Renal cortical epithelial cell (primary cell): ENCODE data around the gene PZP. TPM values are rescaled to one million over a fixed set of nuclear protein-coding genes. Genes with fewer than 3 reads are reported as not detected.
"Not testable (repeated sequence)": the region's sequence is repeated elsewhere in the genome, so short reads cannot be mapped to it uniquely, and the experiment has no call there.

Experiments used
- DNase-seq: peaks from one replicate; pipeline ENCODE4 v3.0.0-alpha.2; 2011; ENCODE audit warnings: low read depth
- total RNA-seq: library from RNA; depleted of rRNA; stranded (reverse); fragments of >200 nt; gene quantifications from 2 replicates; pipeline ENCODE4 v1.2.3, GENCODE V29; 2014

The PZP gene
- total RNA-seq, 1 donor from 2014 or later, result not detected

GRCh38 chr12:9184276-9184675, 23.9 kb downstream of the PZP start:
- no peak for DNase-seq

DNA sequence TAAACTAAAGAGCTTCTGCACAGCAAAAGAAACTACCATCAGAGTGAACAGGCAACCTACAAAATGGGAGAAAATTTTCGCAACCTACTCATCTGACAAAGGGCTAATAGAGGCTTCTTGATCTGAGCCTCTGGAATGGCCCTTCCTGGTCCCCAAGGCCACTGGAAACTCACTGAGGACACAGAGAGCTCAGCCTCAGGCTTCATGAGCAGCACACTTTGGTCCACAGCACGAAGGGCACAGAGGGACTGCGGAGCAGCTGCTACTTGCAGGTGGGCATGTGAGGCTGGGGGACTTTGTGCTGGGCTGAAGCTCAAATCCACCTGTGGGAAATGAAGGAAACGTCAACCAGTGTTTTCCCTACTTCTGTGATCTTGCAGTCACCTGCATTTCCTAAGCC, 27.4 kb downstream of the PZP start:
- DNase-seq, result no peak

- DNase-seq, result no peak
Observed at GRCh38 chr12:9179781-9180180, 28.4 kb downstream of the PZP start.

- no peak for DNase-seq
Observed at GRCh38 chr12:9169979-9170634, 38.1 kb downstream of the PZP start.

DNA sequence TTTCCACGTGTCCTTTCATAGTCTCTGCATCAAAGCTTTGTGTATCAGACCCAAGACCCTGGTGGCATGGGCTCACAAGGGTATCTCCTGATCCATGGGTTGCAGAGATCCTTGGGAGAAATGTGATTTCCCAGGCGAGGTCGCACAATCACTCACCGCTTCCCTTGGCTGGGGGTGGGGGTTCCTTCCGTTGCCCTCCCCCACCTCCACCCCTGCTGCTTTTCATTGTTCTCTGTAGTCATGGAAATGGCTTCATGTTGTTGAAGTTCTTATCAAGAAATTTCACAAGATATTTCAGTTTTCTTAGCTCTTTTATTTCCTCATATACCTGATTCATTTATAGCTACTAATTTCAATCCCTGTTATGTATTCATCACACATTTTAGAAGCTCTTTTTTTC, 40.9 kb downstream of the PZP start:
- not testable (repeated sequence) for DNase-seq

- DNase-seq, result no peak
Observed at GRCh38 chr12:9163392-9163791, 44.8 kb downstream of the PZP start.

- DNase-seq, result no peak
Observed at GRCh38 chr12:9156119-9156518, 52.1 kb downstream of the PZP start.

DNA sequence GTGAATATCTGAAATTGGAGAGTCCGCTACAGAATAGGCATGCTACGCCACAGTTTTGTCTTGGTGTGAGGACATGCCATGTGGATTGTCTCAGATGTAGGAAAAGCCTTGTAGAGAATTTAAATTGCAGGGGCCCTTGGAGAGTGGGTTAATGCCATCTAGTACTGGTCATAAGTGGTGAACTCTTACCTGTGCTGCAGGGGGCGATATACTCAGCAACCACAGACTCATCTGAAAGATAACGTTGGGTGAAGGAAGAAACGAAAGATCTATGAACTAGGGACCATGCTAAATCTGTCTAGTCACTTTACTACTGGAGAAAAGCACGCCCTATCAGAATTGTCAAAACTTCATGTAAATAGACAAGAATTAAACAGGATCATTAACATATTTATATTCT, 58.8 kb downstream of the PZP start:
- DNase-seq, result no peak

- no peak for DNase-seq
Observed at GRCh38 chr12:9148926-9149325, 59.3 kb downstream of the PZP start.

DNA sequence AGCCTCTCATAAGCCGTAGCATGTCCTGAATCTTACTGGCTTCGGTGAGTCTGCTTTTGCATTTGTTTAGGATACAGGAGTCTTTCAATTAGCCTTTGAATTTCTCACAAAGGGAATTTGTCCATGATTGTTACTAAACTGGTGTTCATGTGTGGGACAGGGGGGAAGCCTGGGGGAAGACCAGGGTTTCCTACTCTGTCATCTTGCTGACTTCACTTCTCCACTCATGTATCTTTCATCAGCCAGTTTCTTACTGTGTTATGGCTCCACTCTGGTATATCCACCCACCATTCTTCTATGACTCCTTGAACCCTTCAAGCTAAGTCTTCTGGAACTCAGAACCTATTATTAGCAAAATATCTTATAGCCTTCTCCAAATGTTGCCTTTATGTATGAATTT, 60.7 kb downstream of the PZP start:
- DNase-seq, result no peak

- DNase-seq, result no peak
Observed at GRCh38 chr12:9144730-9145106, 63.5 kb downstream of the PZP start.

DNA sequence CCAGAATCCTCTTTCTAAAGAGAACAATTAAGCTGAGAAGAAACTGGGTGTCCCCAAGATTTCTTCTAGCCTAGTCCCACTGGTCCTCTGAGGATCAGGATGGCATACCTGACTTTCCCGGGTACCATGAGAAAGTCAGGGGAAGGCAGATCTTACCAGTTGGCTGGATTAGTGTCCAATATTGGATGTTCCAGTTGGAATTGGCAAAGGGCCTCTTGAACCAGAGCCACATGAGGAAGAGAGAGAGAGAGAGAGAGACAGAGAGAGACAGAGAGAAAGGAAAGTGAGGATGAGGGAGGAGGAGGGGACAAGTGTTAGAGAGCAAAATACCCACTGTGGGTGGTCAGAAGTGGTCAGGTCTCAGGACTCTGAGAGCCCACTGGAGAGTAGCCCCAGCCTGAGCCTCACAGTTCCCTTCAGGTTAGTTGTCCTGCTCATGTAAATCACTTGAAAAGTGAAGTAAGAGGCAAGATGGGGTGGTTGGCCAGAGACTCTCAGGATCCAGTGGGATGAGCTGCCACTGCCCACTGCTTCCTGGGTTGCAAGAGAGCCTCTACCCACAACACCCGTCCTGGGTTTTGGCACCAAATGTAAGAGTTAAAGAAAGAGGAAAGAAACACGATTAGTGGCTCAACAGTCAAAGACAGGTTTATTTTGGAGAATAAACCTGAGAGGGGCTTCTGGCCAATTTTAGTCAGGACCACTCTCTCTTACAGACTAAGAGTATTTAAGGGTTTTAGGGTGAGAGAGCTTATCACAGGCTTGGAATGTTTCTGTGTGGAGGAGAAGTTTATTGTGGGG, 64.1 kb downstream of the PZP start:
- no peak for DNase-seq

- DNase-seq, result no peak
Observed at GRCh38 chr12:9143137-9143536, 65.1 kb downstream of the PZP start.

DNA sequence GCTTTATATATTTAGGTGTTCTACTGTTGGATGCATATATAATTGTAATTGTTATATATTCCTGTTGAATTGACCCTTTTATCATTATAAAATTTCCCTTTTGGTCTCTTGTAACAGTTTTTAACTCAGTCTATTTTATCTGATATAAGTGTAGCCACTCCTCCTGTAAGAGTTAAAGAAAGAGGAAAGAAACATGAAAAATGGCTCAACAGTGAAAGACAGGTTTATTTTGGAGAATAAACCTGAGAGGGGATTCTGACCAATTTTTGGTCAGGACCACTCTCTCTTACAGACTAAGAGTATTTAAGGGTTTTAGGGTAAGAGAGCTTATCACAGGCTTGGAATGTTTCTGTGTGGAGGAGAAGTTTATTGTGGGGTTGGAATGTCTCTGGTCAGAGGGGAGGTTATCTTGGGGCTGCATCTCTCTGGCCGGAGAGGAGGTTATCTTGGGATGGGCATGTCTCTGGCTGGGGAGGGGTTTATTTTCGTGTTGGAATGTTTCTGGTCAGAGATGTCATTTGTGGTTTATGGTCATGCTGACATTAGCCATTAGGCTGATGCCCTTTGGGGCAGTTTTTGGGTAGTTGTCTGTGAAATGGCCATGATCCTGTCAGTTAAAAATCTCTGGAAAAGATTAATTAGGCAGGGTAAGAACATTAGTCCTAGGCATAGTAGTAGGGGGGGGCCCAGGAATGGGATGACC, 68.5 kb downstream of the PZP start:
- not testable (repeated sequence) for DNase-seq

DNA sequence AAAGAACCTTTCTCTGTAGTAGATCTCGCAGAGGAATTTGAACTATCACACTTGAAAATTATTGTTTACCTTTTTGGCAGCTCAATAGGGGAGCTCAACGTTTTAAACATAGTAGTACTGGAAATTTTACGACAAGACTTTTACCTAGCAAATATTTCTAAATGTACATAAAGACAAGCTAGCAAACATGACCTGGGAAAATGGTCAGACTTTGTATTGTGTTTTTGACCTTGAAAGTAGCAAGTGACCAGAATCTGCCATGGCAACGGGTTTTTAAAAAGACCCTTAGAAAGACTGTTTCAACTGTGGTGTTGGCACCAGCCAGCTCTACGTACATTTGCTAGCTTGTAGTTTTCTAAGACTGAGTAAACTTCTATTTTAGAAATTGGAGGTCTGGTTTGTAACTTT, 72.3 kb downstream of the PZP start:
- DNase-seq, result no peak

- DNase-seq, result peak; percentile 2
Observed at GRCh38 chr12:9134981-9135628, 73.1 kb downstream of the PZP start.

DNA sequence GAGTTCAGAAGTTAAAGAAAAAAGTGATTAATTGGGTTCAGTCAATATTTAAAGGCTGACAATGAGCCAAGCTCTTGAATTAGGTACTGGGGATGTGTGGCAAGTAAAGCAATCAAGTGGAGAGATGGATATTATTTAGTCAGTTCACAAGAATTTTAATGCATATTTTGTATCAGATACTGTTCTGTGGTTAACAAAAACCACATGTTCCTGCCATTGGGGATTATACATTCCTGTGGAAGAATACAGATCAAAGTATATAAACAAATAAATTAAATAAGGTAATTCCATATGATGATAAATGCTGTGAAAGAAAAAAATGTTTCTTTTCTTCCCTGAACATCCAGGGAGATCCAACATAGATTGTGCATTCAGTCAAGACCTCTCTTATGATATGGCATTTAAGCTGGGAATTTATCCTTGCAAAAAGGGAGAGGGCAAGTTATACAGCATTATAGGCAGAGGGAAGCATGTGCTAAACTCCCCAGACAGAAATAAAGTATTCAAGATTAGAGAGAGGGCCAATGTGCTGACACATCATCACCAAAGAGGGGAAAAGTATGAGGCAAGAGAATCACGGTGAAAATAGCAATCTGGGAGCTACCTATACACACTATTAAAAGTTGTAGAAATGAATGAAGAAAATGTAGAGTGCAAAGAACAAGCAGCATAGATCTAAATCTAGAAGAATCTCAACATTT, 74.8 kb downstream of the PZP start:
- no peak for DNase-seq

DNA sequence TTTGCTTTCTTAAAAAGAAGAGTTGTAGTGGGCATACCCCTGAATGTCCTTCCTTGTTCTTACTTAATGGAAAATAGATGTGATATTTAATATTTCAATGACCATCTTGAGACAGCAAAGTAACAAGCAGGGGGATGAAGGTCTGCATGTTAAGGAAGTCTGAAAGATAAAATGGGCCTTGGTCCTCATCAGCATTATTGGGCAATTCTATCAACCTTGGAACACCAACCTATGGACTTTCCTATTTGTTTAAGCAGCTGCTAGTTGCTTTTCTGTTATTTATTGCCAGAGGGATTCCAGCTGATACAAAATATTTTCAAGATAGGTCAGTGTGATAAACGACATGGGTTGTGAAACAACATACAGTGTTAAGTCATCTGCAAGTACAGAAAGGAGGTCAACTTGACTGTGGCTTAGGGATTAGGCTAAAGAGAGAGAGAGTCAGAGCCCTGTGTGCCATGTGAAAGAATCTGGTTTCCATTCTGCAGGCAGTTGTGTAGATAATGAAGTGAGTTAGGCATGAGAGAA, 76.1 kb downstream of the PZP start:
- DNase-seq, result peak; percentile 1

- DNase-seq, result no peak
Observed at GRCh38 chr12:9130244-9130643, 78.0 kb downstream of the PZP start.

DNA sequence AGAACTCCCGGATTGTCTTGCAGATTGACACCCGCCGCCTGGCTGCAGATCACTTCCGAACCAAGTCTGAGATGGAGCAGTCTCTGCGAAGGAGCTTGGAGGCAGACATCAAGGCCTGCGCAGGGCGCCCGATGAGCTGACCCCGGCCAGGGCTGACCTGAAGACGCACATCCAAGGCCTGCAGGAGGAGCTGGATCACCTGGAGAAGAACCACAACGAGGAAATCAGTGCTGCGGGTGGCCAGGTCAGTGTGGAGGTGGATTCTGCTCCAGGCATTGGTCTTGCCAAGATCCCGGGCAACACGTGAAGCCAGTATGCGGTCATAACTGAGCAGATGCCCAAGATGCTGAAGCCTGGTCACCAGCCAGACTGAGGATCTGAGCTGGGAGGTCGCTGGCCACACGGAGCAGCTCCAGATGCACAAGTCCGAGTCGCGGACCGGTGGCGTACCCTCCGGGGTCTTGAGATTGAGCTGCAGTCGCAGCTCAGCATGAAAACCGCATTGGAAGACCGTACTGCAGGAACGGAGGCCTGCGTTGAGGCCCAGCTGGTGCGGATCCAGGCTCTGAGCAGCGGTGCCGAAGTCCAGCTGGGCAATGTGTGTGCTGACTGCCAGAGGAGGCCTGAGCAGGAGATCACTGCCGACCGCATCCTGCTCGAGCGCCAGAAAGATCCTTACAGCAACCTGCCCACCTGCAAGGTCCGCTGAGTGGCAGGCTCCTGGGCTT, 80.1 kb downstream of the PZP start:
- DNase-seq, result no peak

GRCh38 chr12:9127484-9127883, 80.7 kb downstream of the PZP start:
- DNase-seq, result no peak
